AG09319 (cell line): ENCODE data around the gene STX1A.
A peak's percentile ranks its signal among the peaks of the same experiment; 100 is the strongest.
"Not testable (repeated sequence)": the region's sequence is repeated elsewhere in the genome, so short reads cannot be mapped to it uniquely, and the experiment has no call there.

Experiments
- DNase-seq: peaks from one replicate; pipeline ENCODE4 v3.0.0-alpha.2; 2010; ENCODE audit warnings: low read depth; ENCODE audit errors: extremely low read depth
- CTCF ChIP-seq: IDR thresholded peaks from 2 replicates; pipeline ENCODE4 v1.5.1; 2011; ENCODE audit warnings: low read depth, mild to moderate bottlenecking, inconsistent platforms, low read length, moderate library complexity

STX1A gene

GRCh38 chr7:73668886-73669230, 50.6 kb downstream of the STX1A start:
- no peak for DNase-seq

GRCh38 chr7:73668103-73668885, 51.2 kb downstream of the STX1A start:
- TF ChIP-seq CTCF: no peak
- no peak for DNase-seq

More at GRCh38 chr7:73668886-73669230, 50.6 kb downstream of the STX1A start:
- no peak for TF ChIP-seq CTCF

- peak; percentile 48 for TF ChIP-seq CTCF
- peak; percentile 71 for DNase-seq
Measured at GRCh38 chr7:73667344-73668102, 51.9 kb downstream of the STX1A start, which contains the start of gene VPS37D. Gene VPS37D (plus strand): TSS chr7:73667831. CDS start chr7:73667959, 128 bp downstream.

- DNase-seq: no peak
- no peak for TF ChIP-seq CTCF
Measured at GRCh38 chr7:73663033-73663432, 56.4 kb downstream of the STX1A start.

GRCh38 chr7:73660594-73660993, 58.9 kb downstream of the STX1A start:
- not testable (repeated sequence) for DNase-seq

GRCh38 chr7:73659983-73660382, 59.5 kb downstream of the STX1A start:
- no peak for DNase-seq
- no peak for TF ChIP-seq CTCF

GRCh38 chr7:73655309-73655708, 64.2 kb downstream of the STX1A start:
- not testable (repeated sequence) for DNase-seq

GRCh38 chr7:73652541-73652949, 66.9 kb downstream of the STX1A start:
- DNase-seq: no peak
- no peak for TF ChIP-seq CTCF
